Glutamatergic neuron (in vitro differentiated cells): Measurements from ENCODE around the gene GALNT13. TPM values are rescaled to one million over a fixed set of nuclear protein-coding genes. Genes with fewer than 3 reads are reported as not detected.

Source experiments
- DNase-seq: peaks from one replicate; pipeline ENCODE4 v3.0.0; 2022
- H3K27ac Mint-ChIP-seq: one replicate; pipeline ENCODE4 v1.8.0; 2020; ENCODE audit warnings: mild to moderate bottlenecking, mixed read lengths, inconsistent platforms; ENCODE audit not compliant: unreplicated experiment
- H3K27me3 Mint-ChIP-seq: one replicate; pipeline ENCODE4 v1.8.0; 2020; ENCODE audit warnings: mild to moderate bottlenecking, moderate library complexity, mixed read lengths, inconsistent platforms; ENCODE audit not compliant: unreplicated experiment
- H3K36me3 Mint-ChIP-seq: one replicate; pipeline ENCODE4 v1.8.0; 2020; ENCODE audit warnings: mild to moderate bottlenecking, mixed read lengths, inconsistent platforms; ENCODE audit not compliant: unreplicated experiment
- H3K4me1 Mint-ChIP-seq: one replicate; pipeline ENCODE4 v1.8.0; 2020; ENCODE audit warnings: mild to moderate bottlenecking, low read depth, mixed read lengths, inconsistent platforms; ENCODE audit not compliant: unreplicated experiment
- H3K4me3 Mint-ChIP-seq: one replicate; pipeline ENCODE4 v1.8.0; 2020; ENCODE audit warnings: mild to moderate bottlenecking, mixed read lengths, inconsistent platforms; ENCODE audit not compliant: unreplicated experiment
- H3K9me3 Mint-ChIP-seq: one replicate; pipeline ENCODE4 v1.8.0; 2020; ENCODE audit warnings: mild to moderate bottlenecking, moderate library complexity, mixed read lengths, inconsistent platforms; ENCODE audit not compliant: unreplicated experiment
- CTCF ChIP-seq: fragments of 200-600 bp; sonication (generic); IDR thresholded peaks from one replicate; pipeline ENCODE4 v1.5.0; 2021; ENCODE audit not compliant: partially characterized antibody, unreplicated experiment
- total RNA-seq: library from RNA; stranded (reverse); fragmentation: NEBNext Ultra II Directional; extraction: Animal tissue kit (Norgen Biotek cat#: 25700); gene quantifications from one replicate; pipeline ENCODE4 v1.2.1, GENCODE V29; 2021; ENCODE audit not compliant: unreplicated experiment

The GALNT13 gene
- total RNA-seq, 1 donor from 2014 or later = 5.5 TPM

- no peak overlapping the region for H3K27ac Mint-ChIP-seq
- H3K27me3 Mint-ChIP-seq = no peaks in the 10 kb centered on the region
- DNase-seq = no peak
- no peaks in the 10 kb centered on the region for H3K36me3 Mint-ChIP-seq
- TF ChIP-seq CTCF = no peak
- no peak overlapping the region for H3K4me3 Mint-ChIP-seq
- H3K4me1 Mint-ChIP-seq = peaks cover 1% of the 10 kb centered on the region
- H3K9me3 Mint-ChIP-seq = no peaks in the 10 kb centered on the region
Observed at GRCh38 chr2:154452471-154452870, 580.7 kb downstream of the GALNT13 start.

- Mint-ChIP-seq H3K4me3 (no peak overlapping the region), H3K4me1 (peaks cover 1% of the 10 kb centered on the region), H3K27ac (no peak overlapping the region), H3K27me3 (no peaks in the 10 kb centered on the region), H3K36me3 (no peaks in the 10 kb centered on the region), H3K9me3 (no peaks in the 10 kb centered on the region)
- TF ChIP-seq CTCF = no peak
- DNase-seq = no peak
Observed at GRCh38 chr2:154452906-154453493, 581.3 kb downstream of the GALNT13 start.

- Mint-ChIP-seq H3K27ac (no peak overlapping the region), H3K36me3 (no peaks in the 10 kb centered on the region), H3K27me3 (no peaks in the 10 kb centered on the region), H3K4me1 (peaks cover 1% of the 10 kb centered on the region), H3K4me3 (no peak overlapping the region), H3K9me3 (no peaks in the 10 kb centered on the region)
- TF ChIP-seq CTCF = no peak
- DNase-seq = no peak
Observed at GRCh38 chr2:154455166-154455565, 583.4 kb downstream of the GALNT13 start.

- Mint-ChIP-seq H3K27ac (no peak overlapping the region), H3K4me3 (no peak overlapping the region)
- no peak for TF ChIP-seq CTCF
Observed at GRCh38 chr2:154455866-154456265, 584.1 kb downstream of the GALNT13 start.

GRCh38 chr2:154457286-154457685 is 585.6 kb downstream of the GALNT13 start:
- DNase-seq = no peak
- no peak for TF ChIP-seq CTCF
- no peaks in the 10 kb centered on the region for H3K27me3 Mint-ChIP-seq
- H3K9me3 Mint-ChIP-seq = no peaks in the 10 kb centered on the region
- H3K4me3 Mint-ChIP-seq = no peak overlapping the region
- H3K27ac Mint-ChIP-seq = no peak overlapping the region
- H3K4me1 Mint-ChIP-seq = peaks cover under 1% of the 10 kb centered on the region
- H3K36me3 Mint-ChIP-seq = no peaks in the 10 kb centered on the region

More at GRCh38 chr2:154455866-154456265, 584.1 kb downstream of the GALNT13 start:
- H3K4me1 Mint-ChIP-seq = peaks cover 1% of the 10 kb centered on the region
- no peaks in the 10 kb centered on the region for H3K36me3 Mint-ChIP-seq
- DNase-seq = no peak
- H3K9me3 Mint-ChIP-seq = no peaks in the 10 kb centered on the region
- H3K27me3 Mint-ChIP-seq = no peaks in the 10 kb centered on the region
